K562 (cell line): Measurements from ENCODE around the gene IRF4. TPM values are rescaled to one million over a fixed set of nuclear protein-coding genes. Genes with fewer than 3 reads are reported as not detected.

Source experiments
- CC2D1A ChIP-seq: fragments of 450-650 bp; IDR thresholded peaks from 2 replicates; pipeline ENCODE4 v1.6.1; 2017; ENCODE audit warnings: mild to moderate bottlenecking
- KAT2B ChIP-seq: IDR thresholded peaks from one replicate; pipeline ENCODE4 v1.6.1; 2012; ENCODE audit warnings: low read depth, mild to moderate bottlenecking, control low read depth, inconsistent platforms, low read length, moderate library complexity
- NUFIP1 ChIP-seq: fragments of 450-650 bp; IDR thresholded peaks from 2 replicates; pipeline ENCODE4 v1.6.1; 2018; ENCODE audit not compliant: partially characterized antibody
- polyA plus RNA-seq, 8 experiments: library from polyadenylated mRNA; depleted of rRNA in 4 of 8; stranded (reverse) in 5 of 8; unstranded in 3 of 8; fragments of >200 nt; fragmentation: Nextera tagmentation in 2 of 8; fragmentation: Illumina TruSeq in 1 of 8; extraction: Ambion mirVana in 2 of 8; extraction: Trizol in 1 of 8; gene quantifications; 2 replicates each; pipeline versions ENCODE4 v1.2.1 to v1.2.3, GENCODE V29; 2011 to 2014; ENCODE audit warnings: inconsistent platforms in 1 of 8, missing spikeins in 1 of 8
- total RNA-seq, 7 experiments: library from RNA; depleted of rRNA in 6 of 7; stranded (reverse); fragments of >200 nt in 6 of 7; fragmentation: Illumina TruSeq in 2 of 7; extraction: Trizol in 2 of 7; gene quantifications; 2 replicates each; pipeline versions ENCODE4 v1.2.1 to v1.2.3, GENCODE V29; 2011 to 2021; ENCODE audit warnings: low replicate concordance in 1 of 7
- TF ChIP-seq, protein P1 (sequence below): fragments of 200-600 bp; sonication (generic); IDR thresholded peaks from one replicate; pipeline ENCODE4 v1.6.1; 2012; ENCODE audit warnings: mild to moderate bottlenecking, low read depth, low read length, inconsistent platforms

IRF4 gene
- total and polyA plus RNA-seq, 9 of the 15 experiments (the other 6 are each of a cell fraction or from before 2014, with no cell fraction given), result 0.05 to 0.33 (median 0.09) TPM; not detected in 6

DNA sequence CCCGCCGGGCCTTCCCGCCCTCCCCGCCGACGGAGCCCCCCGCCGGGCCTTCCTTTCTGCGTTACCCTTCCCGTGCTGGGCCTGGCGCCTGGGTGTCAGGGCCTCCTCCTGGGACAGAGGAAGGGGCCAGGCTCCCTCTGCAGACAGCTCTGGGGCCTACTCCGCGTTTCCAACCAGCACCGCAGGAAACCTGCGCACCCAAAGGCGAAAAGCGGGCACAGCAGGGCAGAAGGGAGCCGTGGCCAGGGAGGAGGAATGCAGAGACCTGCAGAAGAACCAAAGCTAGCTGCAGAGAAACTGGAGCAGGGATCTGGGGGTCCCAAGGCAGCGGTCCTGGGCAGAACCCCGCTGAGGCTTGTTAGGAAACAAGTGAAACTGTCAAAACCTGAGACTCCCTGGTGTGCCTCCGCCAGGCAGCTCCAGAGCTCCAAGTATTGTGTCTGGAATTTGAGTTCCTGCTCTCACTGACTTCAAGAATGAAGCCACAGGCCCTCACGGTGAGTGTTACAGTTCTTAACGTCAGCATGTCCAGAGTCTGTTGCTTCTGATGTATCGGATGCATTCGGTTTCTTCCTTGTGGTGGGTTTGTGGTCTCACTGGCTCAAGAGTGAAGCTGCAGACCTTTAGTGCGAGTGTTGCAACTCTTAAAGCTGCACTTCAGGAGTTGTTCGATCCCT lies 33.3 kb downstream of the IRF4 start (continued):
- TF ChIP-seq, protein P1, sequence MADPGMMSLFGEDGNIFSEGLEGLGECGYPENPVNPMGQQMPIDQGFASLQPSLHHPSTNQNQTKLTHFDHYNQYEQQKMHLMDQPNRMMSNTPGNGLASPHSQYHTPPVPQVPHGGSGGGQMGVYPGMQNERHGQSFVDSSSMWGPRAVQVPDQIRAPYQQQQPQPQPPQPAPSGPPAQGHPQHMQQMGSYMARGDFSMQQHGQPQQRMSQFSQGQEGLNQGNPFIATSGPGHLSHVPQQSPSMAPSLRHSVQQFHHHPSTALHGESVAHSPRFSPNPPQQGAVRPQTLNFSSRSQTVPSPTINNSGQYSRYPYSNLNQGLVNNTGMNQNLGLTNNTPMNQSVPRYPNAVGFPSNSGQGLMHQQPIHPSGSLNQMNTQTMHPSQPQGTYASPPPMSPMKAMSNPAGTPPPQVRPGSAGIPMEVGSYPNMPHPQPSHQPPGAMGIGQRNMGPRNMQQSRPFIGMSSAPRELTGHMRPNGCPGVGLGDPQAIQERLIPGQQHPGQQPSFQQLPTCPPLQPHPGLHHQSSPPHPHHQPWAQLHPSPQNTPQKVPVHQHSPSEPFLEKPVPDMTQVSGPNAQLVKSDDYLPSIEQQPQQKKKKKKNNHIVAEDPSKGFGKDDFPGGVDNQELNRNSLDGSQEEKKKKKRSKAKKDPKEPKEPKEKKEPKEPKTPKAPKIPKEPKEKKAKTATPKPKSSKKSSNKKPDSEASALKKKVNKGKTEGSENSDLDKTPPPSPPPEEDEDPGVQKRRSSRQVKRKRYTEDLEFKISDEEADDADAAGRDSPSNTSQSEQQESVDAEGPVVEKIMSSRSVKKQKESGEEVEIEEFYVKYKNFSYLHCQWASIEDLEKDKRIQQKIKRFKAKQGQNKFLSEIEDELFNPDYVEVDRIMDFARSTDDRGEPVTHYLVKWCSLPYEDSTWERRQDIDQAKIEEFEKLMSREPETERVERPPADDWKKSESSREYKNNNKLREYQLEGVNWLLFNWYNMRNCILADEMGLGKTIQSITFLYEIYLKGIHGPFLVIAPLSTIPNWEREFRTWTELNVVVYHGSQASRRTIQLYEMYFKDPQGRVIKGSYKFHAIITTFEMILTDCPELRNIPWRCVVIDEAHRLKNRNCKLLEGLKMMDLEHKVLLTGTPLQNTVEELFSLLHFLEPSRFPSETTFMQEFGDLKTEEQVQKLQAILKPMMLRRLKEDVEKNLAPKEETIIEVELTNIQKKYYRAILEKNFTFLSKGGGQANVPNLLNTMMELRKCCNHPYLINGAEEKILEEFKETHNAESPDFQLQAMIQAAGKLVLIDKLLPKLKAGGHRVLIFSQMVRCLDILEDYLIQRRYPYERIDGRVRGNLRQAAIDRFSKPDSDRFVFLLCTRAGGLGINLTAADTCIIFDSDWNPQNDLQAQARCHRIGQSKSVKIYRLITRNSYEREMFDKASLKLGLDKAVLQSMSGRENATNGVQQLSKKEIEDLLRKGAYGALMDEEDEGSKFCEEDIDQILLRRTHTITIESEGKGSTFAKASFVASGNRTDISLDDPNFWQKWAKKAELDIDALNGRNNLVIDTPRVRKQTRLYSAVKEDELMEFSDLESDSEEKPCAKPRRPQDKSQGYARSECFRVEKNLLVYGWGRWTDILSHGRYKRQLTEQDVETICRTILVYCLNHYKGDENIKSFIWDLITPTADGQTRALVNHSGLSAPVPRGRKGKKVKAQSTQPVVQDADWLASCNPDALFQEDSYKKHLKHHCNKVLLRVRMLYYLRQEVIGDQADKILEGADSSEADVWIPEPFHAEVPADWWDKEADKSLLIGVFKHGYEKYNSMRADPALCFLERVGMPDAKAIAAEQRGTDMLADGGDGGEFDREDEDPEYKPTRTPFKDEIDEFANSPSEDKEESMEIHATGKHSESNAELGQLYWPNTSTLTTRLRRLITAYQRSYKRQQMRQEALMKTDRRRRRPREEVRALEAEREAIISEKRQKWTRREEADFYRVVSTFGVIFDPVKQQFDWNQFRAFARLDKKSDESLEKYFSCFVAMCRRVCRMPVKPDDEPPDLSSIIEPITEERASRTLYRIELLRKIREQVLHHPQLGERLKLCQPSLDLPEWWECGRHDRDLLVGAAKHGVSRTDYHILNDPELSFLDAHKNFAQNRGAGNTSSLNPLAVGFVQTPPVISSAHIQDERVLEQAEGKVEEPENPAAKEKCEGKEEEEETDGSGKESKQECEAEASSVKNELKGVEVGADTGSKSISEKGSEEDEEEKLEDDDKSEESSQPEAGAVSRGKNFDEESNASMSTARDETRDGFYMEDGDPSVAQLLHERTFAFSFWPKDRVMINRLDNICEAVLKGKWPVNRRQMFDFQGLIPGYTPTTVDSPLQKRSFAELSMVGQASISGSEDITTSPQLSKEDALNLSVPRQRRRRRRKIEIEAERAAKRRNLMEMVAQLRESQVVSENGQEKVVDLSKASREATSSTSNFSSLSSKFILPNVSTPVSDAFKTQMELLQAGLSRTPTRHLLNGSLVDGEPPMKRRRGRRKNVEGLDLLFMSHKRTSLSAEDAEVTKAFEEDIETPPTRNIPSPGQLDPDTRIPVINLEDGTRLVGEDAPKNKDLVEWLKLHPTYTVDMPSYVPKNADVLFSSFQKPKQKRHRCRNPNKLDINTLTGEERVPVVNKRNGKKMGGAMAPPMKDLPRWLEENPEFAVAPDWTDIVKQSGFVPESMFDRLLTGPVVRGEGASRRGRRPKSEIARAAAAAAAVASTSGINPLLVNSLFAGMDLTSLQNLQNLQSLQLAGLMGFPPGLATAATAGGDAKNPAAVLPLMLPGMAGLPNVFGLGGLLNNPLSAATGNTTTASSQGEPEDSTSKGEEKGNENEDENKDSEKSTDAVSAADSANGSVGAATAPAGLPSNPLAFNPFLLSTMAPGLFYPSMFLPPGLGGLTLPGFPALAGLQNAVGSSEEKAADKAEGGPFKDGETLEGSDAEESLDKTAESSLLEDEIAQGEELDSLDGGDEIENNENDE, result no peak
- TF ChIP-seq CC2D1A (no peak), NUFIP1 (no peak), KAT2B (no peak)
